Loucy (cell line): ENCODE data around the gene ZSWIM6.
"Not testable (repeated sequence)": the region's sequence is repeated elsewhere in the genome, so short reads cannot be mapped to it uniquely, and the experiment has no call there.

Experiments used
- H2AFZ ChIP-seq: fragments of 200-600 bp; sonication (generic); 2 replicates; pipeline ENCODE4 v1.6.0; 2016; ENCODE audit warnings: antibody characterized with exemption, mild to moderate bottlenecking, low read length, moderate library complexity
- H3F3A ChIP-seq: fragments of 200-600 bp; 2 replicates; pipeline ENCODE4 v1.6.0; 2016; ENCODE audit warnings: antibody characterized with exemption, low read depth, mild to moderate bottlenecking
- H3K27me3 ChIP-seq: fragments of 200-600 bp; sonication (generic); 2 replicates; pipeline ENCODE4 v1.6.1; 2014; ENCODE audit warnings: low read length, mild to moderate bottlenecking; ENCODE audit not compliant: insufficient read depth, poor library complexity, severe bottlenecking
- H3K36me3 ChIP-seq: fragments of 200-600 bp; sonication (generic); 2 replicates; pipeline ENCODE4 v1.6.1; 2016; ENCODE audit warnings: low read length; ENCODE audit not compliant: insufficient read depth
- H3K4me1 ChIP-seq: fragments of 200-600 bp; sonication (generic); 2 replicates; pipeline ENCODE4 v1.5.1; 2014; ENCODE audit warnings: low read length, mild to moderate bottlenecking; ENCODE audit not compliant: insufficient read depth, poor library complexity, severe bottlenecking
- H3K4me2 ChIP-seq: fragments of 200-600 bp; sonication (generic); 2 replicates; pipeline ENCODE4 v1.6.0; 2014; ENCODE audit warnings: antibody characterized with exemption, low read length, low read depth, mild to moderate bottlenecking; ENCODE audit not compliant: poor library complexity, severe bottlenecking
- H3K4me3 ChIP-seq: fragments of 200-600 bp; sonication (generic); 2 replicates; pipeline ENCODE4 v1.5.1; 2014; ENCODE audit warnings: low read length, mild to moderate bottlenecking, mixed read lengths; ENCODE audit not compliant: poor library complexity, severe bottlenecking
- H3K79me2 ChIP-seq: fragments of 200-600 bp; sonication (generic); 2 replicates; pipeline ENCODE4 v1.6.1; 2014; ENCODE audit warnings: low read length; ENCODE audit not compliant: insufficient read depth
- H3K9ac ChIP-seq: fragments of 200-600 bp; sonication (generic); 2 replicates; pipeline ENCODE4 v1.6.0; 2014; ENCODE audit warnings: mild to moderate bottlenecking, low read depth, low read length, moderate library complexity; ENCODE audit not compliant: poor library complexity, severe bottlenecking
- H3K9me2 ChIP-seq: fragments of 200-600 bp; sonication (generic); replicated peaks from 2 replicates; pipeline ENCODE4 v1.6.1; 2016; ENCODE audit warnings: low read depth, low read length, mixed read lengths
- H3K9me3 ChIP-seq: fragments of 200-600 bp; sonication (generic); 2 replicates; pipeline ENCODE4 v1.6.1; 2014; ENCODE audit warnings: mild to moderate bottlenecking, antibody characterized with exemption, low read length, low read depth; ENCODE audit not compliant: insufficient read depth
- H4K20me1 ChIP-seq: fragments of 200-600 bp; sonication (generic); 2 replicates; pipeline ENCODE4 v1.6.0; 2014; ENCODE audit warnings: antibody characterized with exemption, low read length, mild to moderate bottlenecking; ENCODE audit not compliant: insufficient read depth, poor library complexity, severe bottlenecking
- EZH2phosphoT487 ChIP-seq: fragments of 200-600 bp; IDR thresholded peaks from 2 replicates; pipeline ENCODE4 v1.6.1; 2018; ENCODE audit warnings: antibody characterized with exemption, mild to moderate bottlenecking, moderate library complexity, borderline replicate concordance
- TF ChIP-seq, protein P1 (sequence below): fragments of 200-600 bp; sonication (generic); conservative IDR thresholded peaks from 2 replicates; pipeline ENCODE4 v1.5.1; 2014; ENCODE audit warnings: mild to moderate bottlenecking, antibody characterized with exemption, low read length

ZSWIM6 gene

GRCh38 chr5:61417851-61418250 lies 85.8 kb downstream of the ZSWIM6 start:
- Histone ChIP-seq H3K9me3 (no peaks in the 10 kb centered on the region), H3K4me2 (no peak overlapping the region), H3K9me2 (no peaks in the 10 kb centered on the region), H2AFZ (no peak overlapping the region), H4K20me1 (peaks cover 12% of the 10 kb centered on the region), H3K79me2 (peaks cover 38% of the 10 kb centered on the region), H3F3A (no peaks in the 10 kb centered on the region), H3K4me1 (peaks cover 8% of the 10 kb centered on the region), H3K4me3 (no peak overlapping the region), H3K36me3 (no peaks in the 10 kb centered on the region), H3K27me3 (no peaks in the 10 kb centered on the region), H3K9ac (no peak overlapping the region)
- TF ChIP-seq, protein P1, sequence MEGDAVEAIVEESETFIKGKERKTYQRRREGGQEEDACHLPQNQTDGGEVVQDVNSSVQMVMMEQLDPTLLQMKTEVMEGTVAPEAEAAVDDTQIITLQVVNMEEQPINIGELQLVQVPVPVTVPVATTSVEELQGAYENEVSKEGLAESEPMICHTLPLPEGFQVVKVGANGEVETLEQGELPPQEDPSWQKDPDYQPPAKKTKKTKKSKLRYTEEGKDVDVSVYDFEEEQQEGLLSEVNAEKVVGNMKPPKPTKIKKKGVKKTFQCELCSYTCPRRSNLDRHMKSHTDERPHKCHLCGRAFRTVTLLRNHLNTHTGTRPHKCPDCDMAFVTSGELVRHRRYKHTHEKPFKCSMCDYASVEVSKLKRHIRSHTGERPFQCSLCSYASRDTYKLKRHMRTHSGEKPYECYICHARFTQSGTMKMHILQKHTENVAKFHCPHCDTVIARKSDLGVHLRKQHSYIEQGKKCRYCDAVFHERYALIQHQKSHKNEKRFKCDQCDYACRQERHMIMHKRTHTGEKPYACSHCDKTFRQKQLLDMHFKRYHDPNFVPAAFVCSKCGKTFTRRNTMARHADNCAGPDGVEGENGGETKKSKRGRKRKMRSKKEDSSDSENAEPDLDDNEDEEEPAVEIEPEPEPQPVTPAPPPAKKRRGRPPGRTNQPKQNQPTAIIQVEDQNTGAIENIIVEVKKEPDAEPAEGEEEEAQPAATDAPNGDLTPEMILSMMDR = no peak
- TF ChIP-seq EZH2phosphoT487 = no peak

GRCh38 chr5:61419106-61419505 lies 87.0 kb downstream of the ZSWIM6 start:
- Histone ChIP-seq H3K9ac (no peak overlapping the region), H3K9me3 (no peaks in the 10 kb centered on the region), H2AFZ (no peak overlapping the region), H3K4me2 (no peak overlapping the region), H3F3A (no peaks in the 10 kb centered on the region), H3K27me3 (no peaks in the 10 kb centered on the region), H4K20me1 (peaks cover 7% of the 10 kb centered on the region), H3K4me3 (no peak overlapping the region), H3K79me2 (peaks cover 33% of the 10 kb centered on the region), H3K4me1 (peaks cover 11% of the 10 kb centered on the region), H3K36me3 (no peaks in the 10 kb centered on the region), H3K9me2 (no peaks in the 10 kb centered on the region)
- no peak for TF ChIP-seq EZH2phosphoT487

GRCh38 chr5:61420016-61420415 lies 88.0 kb downstream of the ZSWIM6 start:
- no peak overlapping the region for H3K4me2 ChIP-seq
- H3K79me2 ChIP-seq = peaks cover 27% of the 10 kb centered on the region; the same call in 1 of the 2 replicates
- peaks cover 6% of the 10 kb centered on the region for H4K20me1 ChIP-seq
- no peaks in the 10 kb centered on the region for H3K36me3 ChIP-seq
- H3K27me3 ChIP-seq = no peaks in the 10 kb centered on the region
- no peaks in the 10 kb centered on the region for H3F3A ChIP-seq
- no peaks in the 10 kb centered on the region for H3K9me3 ChIP-seq
- no peak overlapping the region for H3K9ac ChIP-seq
- peaks cover 8% of the 10 kb centered on the region for H3K4me1 ChIP-seq
- no peaks in the 10 kb centered on the region for H3K9me2 ChIP-seq
- H2AFZ ChIP-seq = no peak overlapping the region
- TF ChIP-seq, protein P1 = no peak
- TF ChIP-seq EZH2phosphoT487 = no peak
- H3K4me3 ChIP-seq = no peak overlapping the region

- not testable (repeated sequence) for H3K9me3 ChIP-seq, H3K9me2 ChIP-seq, H3K4me3 ChIP-seq, H3K27me3 ChIP-seq, H3K4me2 ChIP-seq, H3K9ac ChIP-seq, H4K20me1 ChIP-seq, H3K36me3 ChIP-seq, H3F3A ChIP-seq, H3K4me1 ChIP-seq, H2AFZ ChIP-seq
- peaks cover 23% of the 10 kb centered on the region; the same call in 1 of the 2 replicates for H3K79me2 ChIP-seq
Observed at GRCh38 chr5:61421262-61421661, 89.2 kb downstream of the ZSWIM6 start.
